Activated CD8-positive, alpha-beta memory T cell treated with anti-CD3 and anti-CD28 coated beads for 24 hours (primary cell): ENCODE results near the gene SPOP.

Source experiments
- DNase-seq: peaks from one replicate; pipeline ENCODE4 v3.0.0-alpha.2; 2020

The SPOP gene

DNA sequence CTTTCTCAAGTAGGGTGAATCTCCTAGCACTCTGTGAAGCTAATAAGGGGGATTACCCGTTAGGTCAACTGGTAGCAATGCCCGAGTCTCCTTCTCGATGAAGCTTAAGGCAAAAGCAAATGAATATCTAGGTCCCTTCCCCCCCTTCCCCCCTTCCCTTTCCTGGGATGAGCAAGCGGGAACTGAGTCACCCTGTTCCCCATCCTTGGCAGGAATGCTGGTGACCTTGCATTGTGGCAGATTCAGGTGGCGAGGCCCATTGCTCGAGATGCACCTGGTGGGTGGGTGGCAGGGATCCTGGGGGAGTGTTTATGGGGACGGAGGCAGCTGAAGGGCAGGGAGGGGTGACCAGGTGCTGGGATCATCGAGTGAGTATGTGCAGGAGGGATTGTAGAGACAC is 95.1 kb downstream of the SPOP start:
- no peak for DNase-seq

DNA sequence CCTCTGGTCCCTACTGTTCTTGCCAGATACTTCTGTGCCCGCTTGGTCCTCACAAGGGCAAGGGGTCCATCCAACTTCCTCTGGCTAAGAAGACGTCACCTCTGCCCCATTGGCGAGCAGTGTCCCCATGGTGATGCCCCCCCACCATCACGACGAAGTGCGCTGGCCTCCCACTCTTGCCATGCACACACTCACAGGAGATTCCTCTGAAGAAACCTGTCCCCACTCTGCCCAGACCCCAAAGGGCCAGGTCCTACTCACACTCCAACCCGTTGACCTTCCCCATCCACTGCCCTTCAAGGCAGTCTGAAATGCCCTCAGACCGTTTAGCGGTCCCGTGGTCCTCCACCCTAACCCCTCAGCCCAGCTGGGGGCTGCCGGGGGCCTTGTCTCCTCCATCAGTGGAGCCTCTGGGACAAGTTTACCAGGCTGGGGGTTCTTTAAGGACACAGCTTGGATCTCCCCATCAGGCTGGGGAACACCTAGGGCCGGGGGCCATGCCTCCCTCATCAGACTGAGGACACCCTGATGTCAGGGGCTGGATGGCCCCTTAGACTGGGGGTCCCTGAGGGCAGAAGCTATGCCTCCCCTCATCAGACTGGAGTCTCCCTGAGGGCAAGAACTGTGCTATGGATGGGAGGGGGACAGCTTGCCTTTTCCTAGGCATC is 95.7 kb downstream of the SPOP start:
- no peak for DNase-seq

DNA sequence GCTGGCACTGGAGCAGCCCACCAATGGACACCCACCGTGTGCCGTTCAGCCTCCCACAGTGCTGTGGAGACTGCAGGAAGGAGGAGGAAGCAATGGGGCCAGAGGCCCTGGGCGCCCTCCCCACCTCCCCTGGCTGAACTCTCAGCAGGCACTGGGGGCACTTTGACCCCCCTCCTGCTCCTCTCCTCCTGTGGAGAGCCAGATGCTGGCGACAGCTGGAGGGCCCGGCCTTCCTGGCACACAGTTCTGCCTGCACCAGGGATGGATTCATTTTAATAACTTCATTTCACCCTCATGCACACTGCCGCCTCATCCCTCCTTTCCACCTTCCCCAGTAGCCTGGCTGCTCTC is 96.3 kb downstream of the SPOP start:
- DNase-seq: no peak

DNA sequence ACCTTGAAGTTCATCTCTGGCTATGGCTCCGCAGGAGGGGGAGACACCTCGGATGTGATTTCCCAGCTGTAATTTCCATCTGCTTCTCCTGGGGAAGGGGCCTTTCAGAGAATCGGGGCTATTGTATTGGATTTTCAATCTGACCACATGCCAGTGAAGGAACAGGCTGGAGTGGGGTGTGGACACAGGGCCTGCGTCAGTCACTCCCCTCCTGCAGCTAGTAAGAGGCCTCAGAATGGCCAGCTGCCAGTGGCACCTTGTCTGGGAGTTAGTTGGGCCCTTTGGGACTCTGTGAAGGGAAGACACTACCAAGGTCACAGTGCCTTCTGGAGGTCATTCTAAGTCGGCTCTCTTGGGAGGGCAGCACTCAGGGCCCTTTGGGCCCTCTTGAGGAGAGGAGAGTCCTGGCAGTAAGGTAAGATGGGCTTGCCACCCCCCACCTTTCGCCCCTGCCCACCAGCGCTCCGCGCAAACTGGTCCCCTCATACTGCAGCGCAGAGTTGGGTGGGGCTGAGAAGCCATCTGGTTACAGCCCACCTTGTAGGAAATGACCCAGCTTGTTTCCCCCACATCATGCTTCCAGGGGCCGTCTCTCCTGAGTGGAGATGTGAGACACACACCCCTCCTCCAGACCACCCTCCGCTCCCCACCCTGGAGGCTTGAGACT is 96.8 kb downstream of the SPOP start:
- DNase-seq: no peak

DNA sequence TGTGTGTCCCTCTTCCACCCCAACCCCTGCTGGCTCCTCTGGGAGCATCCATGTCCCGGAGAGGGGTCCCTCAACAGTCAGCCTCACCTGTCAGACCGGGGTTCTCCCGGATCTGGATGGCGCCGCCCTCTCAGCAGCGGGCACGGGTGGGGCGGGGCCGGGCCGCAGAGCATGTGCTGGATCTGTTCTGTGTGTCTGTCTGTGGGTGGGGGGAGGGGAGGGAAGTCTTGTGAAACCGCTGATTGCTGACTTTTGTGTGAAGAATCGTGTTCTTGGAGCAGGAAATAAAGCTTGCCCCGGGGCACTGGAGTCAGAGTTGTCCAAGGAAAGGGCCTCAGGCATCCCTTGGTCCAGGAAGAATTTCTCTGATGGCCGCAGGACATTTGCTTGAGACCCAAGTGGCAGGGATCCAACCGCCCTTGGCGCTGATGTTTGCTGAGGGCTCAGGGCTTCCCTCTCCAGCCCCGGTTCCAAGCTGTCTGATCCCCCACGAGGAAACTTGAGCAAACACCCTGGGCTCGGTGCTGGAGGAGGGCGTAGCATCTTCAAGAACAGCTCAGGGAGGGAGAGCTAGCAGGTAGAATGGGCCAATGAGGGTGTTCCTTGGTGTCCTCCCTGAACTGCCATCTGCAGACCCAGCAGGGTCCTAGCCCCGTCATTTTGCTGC is 97.7 kb downstream of the SPOP start:
- DNase-seq: no peak

DNA sequence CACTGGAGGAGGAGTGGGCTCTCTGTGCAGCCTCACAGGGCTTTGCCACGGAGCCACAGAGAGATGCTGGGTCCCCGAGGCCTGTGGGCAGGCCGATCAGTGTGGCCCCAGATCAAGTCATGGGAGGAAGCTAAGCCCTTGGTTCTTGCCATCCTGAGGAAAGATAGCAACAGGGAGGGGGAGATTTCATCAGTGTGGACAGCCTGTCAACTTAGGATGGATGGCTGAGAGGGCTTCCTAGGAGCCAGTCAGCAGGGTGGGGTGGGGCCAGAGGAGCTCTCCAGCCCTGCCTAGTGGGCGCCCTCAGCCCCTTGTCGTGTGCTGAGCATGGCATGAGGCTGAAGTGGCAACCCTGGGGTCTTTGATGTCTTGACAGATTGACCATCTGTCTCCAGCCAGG is 98.4 kb downstream of the SPOP start:
- DNase-seq: no peak

DNA sequence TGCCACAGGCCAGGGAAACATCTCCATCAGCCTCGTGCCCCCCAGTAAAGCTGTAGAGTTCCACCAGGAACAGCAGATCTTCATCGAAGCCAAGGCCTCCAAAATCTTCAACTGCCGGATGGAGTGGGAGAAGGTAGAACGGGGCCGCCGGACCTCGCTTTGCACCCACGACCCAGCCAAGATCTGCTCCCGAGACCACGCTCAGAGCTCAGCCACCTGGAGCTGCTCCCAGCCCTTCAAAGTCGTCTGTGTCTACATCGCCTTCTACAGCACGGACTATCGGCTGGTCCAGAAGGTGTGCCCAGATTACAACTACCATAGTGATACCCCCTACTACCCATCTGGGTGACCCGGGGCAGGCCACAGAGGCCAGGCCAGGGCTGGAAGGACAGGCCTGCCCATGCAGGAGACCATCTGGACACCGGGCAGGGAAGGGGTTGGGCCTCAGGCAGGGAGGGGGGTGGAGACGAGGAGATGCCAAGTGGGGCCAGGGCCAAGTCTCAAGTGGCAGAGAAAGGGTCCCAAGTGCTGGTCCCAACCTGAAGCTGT is 98.9 kb downstream of the SPOP start:
- DNase-seq: no peak

DNA sequence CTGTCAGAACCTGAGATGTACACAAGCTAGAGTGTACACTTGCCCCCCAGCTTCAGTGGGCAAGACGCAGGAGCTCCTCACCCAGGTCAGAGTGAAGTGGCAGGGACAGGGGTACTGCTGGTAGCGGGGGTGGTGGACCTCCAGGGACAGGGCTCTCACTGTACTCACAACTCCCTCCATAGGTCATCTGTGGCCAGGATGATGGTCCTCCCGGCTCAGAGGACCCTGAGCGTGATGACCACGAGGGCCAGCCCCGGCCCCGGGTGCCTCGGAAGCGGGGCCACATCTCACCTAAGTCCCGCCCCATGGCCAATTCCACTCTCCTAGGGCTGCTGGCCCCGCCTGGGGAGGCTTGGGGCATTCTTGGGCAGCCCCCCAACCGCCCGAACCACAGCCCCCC is 99.5 kb downstream of the SPOP start:
- DNase-seq: no peak

DNA sequence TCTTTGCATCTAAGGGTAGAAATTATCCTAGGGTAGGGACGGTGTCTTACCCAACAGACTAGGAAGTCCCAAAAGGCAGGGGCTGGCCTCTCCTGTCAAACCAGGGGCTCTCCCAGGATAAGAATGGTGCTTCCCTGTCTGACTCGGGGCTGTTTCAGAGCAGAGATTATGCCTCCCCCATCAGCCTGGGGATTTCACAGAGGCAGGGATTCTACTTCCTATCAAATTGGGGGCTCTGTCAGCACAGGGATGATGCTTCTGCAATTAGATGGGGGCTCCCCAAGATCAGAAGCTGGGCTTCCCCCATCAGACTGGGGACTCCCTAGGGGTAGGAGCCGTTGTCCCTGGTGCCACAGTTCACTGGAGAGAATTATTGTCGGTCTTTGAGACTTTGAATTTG is 99.9 kb downstream of the SPOP start:
- DNase-seq: no peak

DNA sequence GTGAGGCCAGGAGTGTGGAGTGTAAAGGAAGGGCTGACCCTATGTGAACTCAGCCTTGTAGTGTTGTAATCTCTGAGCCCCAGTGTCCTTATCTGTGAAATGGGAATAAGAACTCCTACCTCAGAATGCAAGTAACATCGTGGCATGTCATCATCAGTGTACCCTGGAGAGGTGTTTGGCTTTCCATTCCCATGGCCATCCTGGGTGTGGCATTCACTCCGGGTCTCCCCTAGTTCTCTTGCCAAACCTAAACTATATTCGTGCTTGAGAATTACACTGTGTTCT is 100.3 kb downstream of the SPOP start:
- DNase-seq: no peak

DNA sequence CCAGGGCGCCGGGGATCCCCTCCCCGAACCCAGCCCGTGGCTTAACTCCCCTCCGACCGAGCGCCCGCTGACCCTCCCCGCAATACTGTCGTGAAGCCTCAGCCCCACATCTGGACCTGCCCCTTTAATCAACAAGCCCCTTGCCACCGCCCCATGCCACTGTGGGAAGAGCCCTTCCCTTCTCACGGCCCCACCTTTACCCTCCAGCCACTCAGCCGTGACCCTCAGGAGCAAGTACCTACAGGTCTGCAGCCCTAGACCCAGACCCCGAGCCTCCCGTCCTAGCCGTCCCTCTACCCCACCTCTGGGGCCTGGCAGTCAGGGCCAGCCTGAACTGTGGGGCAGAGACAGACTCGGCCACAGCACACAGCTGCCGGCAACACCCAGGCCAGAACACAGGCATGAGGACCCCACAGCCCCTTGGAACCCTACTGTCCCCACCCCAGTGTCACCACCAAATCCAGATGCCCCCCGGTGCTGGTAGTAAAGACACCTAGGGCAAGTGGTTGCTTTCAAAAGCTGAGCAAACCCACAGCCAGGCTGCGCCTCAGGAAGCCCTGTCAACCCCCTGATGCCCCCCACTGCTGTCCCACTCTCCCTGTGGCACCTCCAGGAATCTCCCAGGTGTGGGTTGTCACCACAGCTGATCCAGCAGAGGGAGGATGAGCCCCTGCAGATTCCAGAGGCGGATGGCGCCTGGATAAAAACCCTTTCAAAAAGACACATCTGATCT is 100.8 kb downstream of the SPOP start:
- DNase-seq: no peak

DNA sequence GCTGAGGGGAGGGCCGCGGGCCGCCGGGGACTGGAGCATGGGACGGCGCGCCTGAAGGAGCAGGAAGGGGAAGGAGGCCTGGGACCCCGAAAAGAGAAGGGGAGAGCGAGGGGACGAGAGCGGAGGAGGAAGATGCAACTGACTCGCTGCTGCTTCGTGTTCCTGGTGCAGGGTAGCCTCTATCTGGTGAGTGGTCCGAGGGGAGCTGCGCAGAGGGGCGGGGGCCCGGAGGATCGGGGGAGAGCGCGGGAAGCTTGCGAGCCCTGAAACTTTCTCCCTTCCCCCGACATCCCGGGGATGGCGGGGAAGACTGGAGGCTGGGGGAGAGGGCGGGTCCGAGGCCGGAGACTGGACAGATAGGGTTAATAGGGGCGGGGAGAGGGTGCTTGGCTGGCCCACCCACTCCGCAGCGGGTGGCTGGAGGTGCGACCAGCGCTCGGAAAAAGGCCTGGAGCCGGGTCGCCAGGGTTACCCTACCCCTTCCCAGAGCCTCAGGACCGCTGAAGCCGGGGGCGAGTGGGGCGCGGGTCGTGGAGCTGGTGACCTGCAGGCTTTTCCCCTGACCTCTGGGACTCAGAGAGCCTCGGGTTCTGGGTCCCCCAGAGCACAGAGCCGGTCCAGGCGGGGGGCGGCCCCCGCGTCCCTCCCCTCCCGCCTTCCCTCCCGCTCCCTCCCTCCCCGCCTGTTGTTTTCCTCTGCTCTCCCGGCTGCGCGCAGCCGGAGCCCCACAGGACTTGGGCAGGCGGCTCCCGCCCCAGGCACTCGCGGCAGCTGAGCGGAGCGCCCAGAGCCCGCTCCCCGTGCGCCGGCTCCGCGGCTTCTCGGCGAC is 101.6 kb downstream of the SPOP start:
- DNase-seq: no peak

DNA sequence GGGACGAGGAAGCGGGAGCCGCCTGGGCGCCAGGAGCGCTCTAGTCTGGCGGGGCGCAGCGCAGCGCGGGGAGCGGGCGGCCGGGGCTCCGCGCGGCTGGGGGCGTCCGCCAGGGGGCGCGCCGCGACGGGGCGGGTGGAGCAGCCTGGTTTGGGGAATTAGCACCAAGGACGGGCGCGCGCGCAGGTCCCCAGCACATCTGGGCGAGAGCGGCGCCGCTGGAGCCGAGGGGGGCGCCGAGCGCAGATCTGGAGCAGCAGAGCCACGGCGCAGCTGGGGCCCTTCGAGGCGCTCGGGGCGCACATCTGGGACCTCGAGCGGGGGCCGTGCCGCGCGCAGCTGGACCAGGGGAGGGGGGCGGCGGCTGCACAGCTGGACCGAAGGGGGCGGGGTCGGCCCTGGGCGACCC is 102.2 kb downstream of the SPOP start, which contains the start of gene NXPH3:
Gene NXPH3 (plus strand): TSS at position 193 of the 409 bp plus-strand sequence. CDS start 349 bp downstream, outside the sequence.
- DNase-seq: peak; percentile 88

DNA sequence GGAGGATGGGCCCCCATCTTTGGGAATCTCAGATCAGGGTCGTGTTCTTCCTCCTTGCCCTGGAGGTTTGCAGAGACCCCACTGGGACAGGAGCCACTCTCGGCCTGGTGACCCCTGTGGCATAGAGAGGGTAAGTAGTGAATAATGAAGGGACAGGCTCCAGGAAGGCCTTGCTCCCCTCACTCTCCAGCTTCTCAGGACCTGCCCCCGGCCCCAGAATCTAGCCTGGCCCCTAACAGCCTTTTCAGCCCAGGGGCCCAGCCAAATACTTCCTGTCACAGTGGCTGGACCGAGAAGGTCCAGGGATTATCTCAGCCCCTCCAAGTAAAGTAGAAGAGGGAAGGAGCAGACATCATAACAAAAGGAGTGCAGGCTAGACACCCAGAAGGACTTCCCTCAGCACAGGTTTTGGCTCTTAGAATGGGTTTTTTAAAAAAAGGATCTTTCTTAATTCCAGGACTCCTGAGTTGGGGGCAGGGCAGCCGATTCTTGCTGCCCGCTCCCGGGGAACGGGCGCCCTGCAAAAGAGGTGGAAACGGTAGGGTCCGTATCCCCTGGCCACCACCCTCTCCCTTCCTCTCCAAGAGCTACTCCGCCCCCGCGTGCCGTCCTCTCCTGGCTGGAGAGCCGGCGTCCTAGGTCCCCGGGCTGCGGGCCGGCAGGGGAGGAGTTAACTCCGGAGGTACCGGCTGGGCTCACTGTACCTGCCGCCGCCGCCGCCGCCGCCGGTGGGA is 102.8 kb downstream of the SPOP start:
- DNase-seq: no peak

DNA sequence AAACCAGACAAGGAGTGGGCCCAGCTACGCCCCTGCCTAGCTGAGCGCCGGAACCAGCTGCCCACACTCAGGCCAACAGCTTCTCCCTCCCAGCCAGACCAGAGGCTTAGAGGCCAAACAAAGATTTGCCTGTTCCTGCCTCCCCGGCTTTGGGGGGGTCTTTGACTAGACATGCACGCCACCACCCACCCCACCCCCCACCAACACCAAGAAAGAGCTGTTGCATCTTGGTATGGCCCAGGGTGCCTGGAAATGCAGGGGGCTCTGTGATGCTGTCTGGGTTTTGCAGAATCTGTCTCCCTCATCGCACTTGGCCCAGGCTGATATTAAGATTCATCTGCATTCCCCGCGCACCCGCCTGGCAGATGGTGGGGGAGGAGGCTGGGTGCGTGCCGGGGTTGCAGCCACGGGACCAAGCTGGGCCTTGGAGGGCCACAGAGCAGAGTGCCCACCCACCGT is 103.5 kb downstream of the SPOP start:
- DNase-seq: no peak

DNA sequence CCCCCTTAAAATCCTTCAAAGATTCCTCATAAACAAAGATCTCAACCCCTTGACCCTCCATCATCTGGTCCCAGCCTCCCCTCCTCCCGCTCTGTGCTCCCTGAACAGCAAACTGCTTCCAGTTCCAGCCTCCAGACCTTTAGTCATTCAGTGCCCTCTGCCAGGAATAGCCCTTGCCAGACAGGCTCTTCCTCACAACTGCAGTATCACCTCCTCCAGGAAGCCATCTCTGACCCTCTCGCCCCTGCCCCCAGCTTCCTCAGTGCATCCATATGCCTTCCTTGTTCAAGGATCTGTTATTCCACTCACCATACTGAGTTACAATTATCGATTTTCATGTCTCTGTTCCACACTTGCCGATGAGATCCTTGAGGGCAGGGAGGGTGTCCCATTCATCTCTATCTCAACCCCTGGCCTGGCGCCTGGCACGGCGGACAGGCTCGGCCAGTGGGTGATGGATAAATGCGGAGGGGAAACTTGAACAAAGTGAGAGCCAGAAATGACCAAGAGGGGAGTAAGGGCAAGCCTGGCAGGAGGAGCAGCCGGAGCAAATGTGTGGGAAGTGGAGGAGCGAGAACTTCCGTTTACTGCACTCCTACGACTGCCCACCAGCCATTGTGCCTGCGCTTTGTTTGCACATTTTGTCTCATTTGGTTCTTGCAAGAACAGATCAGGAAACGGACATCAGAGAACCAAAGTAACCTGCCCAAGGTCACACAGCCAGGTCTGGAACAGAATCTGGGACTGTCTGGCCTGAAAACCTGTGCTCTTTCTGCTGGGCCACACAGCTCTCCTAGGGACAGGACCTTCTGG is 104.2 kb downstream of the SPOP start:
- DNase-seq: no peak

DNA sequence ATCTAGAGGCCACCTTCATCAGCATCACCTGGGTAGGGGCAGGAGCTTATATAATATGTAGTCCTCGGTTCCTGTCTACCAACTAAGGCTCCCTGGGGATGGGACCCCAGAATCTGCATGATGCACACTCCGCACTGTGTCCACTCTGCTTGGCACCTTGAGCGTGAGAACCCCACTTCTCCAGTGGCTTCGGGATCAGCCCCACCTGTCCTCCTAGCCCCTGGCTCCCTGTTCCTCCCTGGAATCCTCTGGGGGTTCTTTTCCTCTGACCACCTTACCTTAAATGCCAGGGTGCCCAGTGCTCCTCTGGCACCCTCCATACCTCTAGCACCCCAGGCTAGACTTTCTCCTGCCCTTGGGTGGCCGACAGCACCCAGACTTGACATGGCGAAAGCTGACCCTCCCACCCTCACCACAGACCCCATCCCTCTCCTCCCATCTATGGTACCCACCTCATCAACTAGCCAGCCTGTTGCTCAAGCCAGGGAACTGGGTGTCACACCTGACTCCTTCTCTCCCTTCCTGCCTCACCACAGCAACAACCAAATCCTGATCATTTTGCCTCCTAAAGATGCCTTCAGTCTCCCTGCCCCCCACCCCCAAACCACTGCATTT is 105.0 kb downstream of the SPOP start:
- no peak for DNase-seq

DNA sequence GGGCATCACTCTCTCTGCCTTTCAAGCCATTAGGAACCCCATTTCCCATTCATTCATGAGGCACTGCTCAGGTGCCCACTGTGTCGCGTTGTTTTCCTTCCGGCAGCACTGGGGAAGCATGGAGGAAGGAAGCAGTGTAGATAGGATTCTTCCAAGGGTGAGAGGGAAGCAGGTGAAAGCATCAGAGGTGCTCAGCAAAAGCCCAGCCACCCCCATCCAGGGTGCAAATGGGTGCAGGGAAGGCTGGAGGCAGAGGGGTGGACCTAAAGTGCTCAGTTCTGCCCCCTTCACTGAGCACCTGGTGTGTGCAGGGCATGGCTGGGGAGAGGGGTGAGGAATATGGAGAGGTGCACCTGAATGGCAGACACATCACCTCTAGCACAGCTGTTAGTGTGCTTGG is 105.7 kb downstream of the SPOP start:
- no peak for DNase-seq

DNA sequence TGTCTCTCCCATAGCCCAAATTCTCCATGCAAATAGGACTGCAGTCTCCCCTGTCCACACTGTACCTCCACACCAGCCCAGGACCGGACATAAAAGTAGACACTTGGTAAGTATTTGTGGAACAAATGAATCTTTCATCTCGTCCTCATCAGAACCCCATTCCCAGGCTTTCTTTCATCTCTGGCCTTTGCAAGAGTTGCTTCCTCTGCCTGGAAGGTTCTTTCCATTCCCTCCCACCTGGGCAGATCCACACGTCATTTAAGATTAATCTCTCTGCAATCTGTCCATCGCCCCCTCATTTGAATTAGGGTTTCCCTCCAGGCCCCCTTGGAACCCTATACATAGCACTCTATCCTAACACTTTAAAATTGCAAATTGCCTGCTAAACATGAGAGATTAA is 106.1 kb downstream of the SPOP start:
- no peak for DNase-seq

DNA sequence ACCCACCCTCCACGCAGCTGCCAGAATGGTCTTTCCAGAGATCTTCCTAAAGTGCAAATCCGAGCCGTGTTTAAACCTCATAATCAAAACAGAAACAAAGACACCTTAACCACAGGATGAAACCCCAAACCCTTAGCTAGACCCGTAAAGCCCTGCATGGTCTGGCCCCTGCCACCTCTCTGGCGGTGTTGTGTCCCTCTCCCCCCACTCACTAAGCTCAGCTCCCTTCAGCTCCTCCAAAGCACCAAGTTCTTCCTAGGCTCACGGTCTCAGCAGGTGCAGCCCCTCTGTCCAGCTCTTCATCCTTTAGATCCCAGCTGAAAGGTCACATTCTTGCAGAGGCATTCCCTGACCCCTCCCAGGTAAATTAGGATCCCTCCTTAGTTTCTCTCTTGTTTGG is 106.6 kb downstream of the SPOP start:
- no peak for DNase-seq
